Psoas muscle (tissue), 8 donors: Measurements from ENCODE around the gene TBX2. TPM values are rescaled to one million over a fixed set of nuclear protein-coding genes. Genes with fewer than 3 reads are reported as not detected.

Experiments
- ATAC-seq, 4 donors: fragments of 200-7000 bp; cut with Tn5 transposase; one replicate each; pipeline ENCODE4 v1.9.1; 2020; ENCODE audit warnings: moderate library complexity in 3 of 4, mild to moderate bottlenecking in 2 of 4
- DNase-seq, 2 donors: peaks; one replicate each; pipeline ENCODE4 v3.0.0-alpha.2; 2020
- H3K27ac ChIP-seq: fragments of 200-600 bp; one replicate; pipeline ENCODE4 v1.8.0; 2022
- H3K27me3 ChIP-seq, 3 donors: fragments of 200-600 bp in 1 of 3; one replicate each; pipeline versions ENCODE4 v1.6.1 to v1.8.0; 2013 to 2022; ENCODE audit warnings: low read length in 2 of 3, mild to moderate bottlenecking in 2 of 3, moderate library complexity in 1 of 3; ENCODE audit not compliant: insufficient read depth in 3 of 3
- H3K36me3 ChIP-seq, 2 donors: fragments of 200-600 bp in 1 of 2; one replicate each; pipeline versions ENCODE4 v1.6.1 to v1.8.0; 2013 to 2022; ENCODE audit warnings: low read depth in 1 of 2, mild to moderate bottlenecking in 1 of 2, moderate library complexity in 1 of 2; ENCODE audit not compliant: insufficient read depth in 1 of 2
- H3K4me1 ChIP-seq: fragments of 200-600 bp; one replicate; pipeline ENCODE4 v1.8.0; 2022
- H3K4me3 ChIP-seq: fragments of 200-600 bp; one replicate; pipeline ENCODE4 v1.8.0; 2022; ENCODE audit warnings: mild to moderate bottlenecking
- H3K9me3 ChIP-seq: fragments of 200-600 bp; one replicate; pipeline ENCODE4 v1.8.0; 2022
- CTCF ChIP-seq: fragments of 200-600 bp; IDR thresholded peaks from one replicate; pipeline ENCODE4 v1.8.0; 2022; ENCODE audit warnings: antibody characterized with exemption
- WGBS, 3 donors: extraction: QIAGEN DNeasy Blood & Tissue Kit; methylation state at CpG; one replicate each; pipeline versions ENCODE4 v1.1.6 to v1.1.7; 2013; 5-methylcytosine and 5-hydroxymethylcytosine counted together
- intact Hi-C, 2 donors: fragments of 100-400 bp; cut with DNase I; formaldehyde crosslinking; loops; one replicate each; pipeline versions ENCODE4 v1.11.0 to v1.14.2; 2022
- polyA plus RNA-seq, 3 donors: library from polyadenylated mRNA; stranded (reverse); fragments of 200-250 nt; gene quantifications; one replicate each; pipeline ENCODE4 v1.2.3, GENCODE V29; 2013
- total RNA-seq, 4 donors: library from RNA; stranded (reverse); fragmentation: NEBNext Ultra II Directional in 2 of 4; extraction: Animal tissue kit (Norgen Biotek cat#: 25700) in 2 of 4; gene quantifications; one replicate each; pipeline versions ENCODE4 v1.2.1 to v1.2.4, GENCODE V29; 2021 to 2023
- donor health status: healthy with polysubstance abuse.
- donor health status: DM: no; HTN: no; CAD: no; lungs with moderate emphysema.
- donor health status: Bipolar disorder and iron deficiency.
- donor health status: healthy.
- donor health status: DM: yes; HTN: yes; CAD: no.
- donor health status: DM: no; HTN: no; CAD: no.
- donor health status: DM: no; HTN: no; CAD: no.
- donor health status: DM: yes; HTN: yes; CAD: no.

The TBX2 gene
- total and polyA plus RNA-seq, 7 donors = 3.5 to 8.7 (median 6.3) TPM

GRCh38 chr17:61400717-61401388 is 1.2 kb downstream of the TBX2 start:
- DNase-seq = no peak
- peaks cover 33% of the 10 kb centered on the region for H3K4me1 ChIP-seq
- H3K4me3 ChIP-seq = peak overlapping the region; percentile 77
- ATAC-seq = no peak
- intact Hi-C loops = loop anchor here in 1 of 2 donors (5.0 kb wide), 1 partner anchor 399 kb away; no protein-coding TSS in a partner anchor
- H3K9me3 ChIP-seq = no peaks in the 10 kb centered on the region
- no peak for TF ChIP-seq CTCF
- WGBS, 3 donors = 22 to 32% (median 30%) methylated on average over 41 to 45 of the region's 45 CpGs
- peaks cover 2 to 93% (median 65%) of the 10 kb centered on the region in 3 donors for H3K27me3 ChIP-seq
- H3K27ac ChIP-seq = peak overlapping the region; percentile 50
- no peaks in the 10 kb centered on the region for H3K36me3 ChIP-seq

GRCh38 chr17:61401389-61402072 is 1.9 kb downstream of the TBX2 start:
- DNase-seq (no peak), ATAC-seq (no peak)
- H3K4me3 ChIP-seq = peak overlapping the region; percentile 77
- peak overlapping the region; percentile 50 for H3K27ac ChIP-seq
- peaks cover 2 to 92% (median 62%) of the 10 kb centered on the region in 3 donors for H3K27me3 ChIP-seq
- 69 to 72% (median 71%) methylated on average over 22 to 25 of the region's 25 CpGs for WGBS, 3 donors
- H3K4me1 ChIP-seq = peaks cover 33% of the 10 kb centered on the region
- no peaks in the 10 kb centered on the region for H3K36me3 ChIP-seq
- H3K9me3 ChIP-seq = no peaks in the 10 kb centered on the region
- intact Hi-C loops = loop anchor here in 1 of 2 donors (5.0 kb wide), 1 partner anchor 399 kb away; no protein-coding TSS in a partner anchor
- no peak for TF ChIP-seq CTCF

GRCh38 chr17:61402073-61402541 is 2.5 kb downstream of the TBX2 start:
- intact Hi-C loops = loop anchor here in 1 of 2 donors (5.0 kb wide), 1 partner anchor 400 kb away; no protein-coding TSS in a partner anchor
- ATAC-seq = no peak
- Histone ChIP-seq H3K36me3 (no peaks in the 10 kb centered on the region), H3K27me3 (peaks cover 2 to 86% (median 59%) of the 10 kb centered on the region in 3 donors), H3K4me1 (peaks cover 29% of the 10 kb centered on the region), H3K4me3 (peak overlapping the region; percentile 77), H3K27ac (peak overlapping the region; percentile 27), H3K9me3 (no peaks in the 10 kb centered on the region)
- WGBS, 3 donors = 66 to 79% (median 77%) methylated on average over 11 of the region's 11 CpGs
- DNase-seq = no peak
- TF ChIP-seq CTCF = no peak

- intact Hi-C loops = loop anchor here in 1 of 2 donors (5.0 kb wide), 1 partner anchor 401 kb away; no protein-coding TSS in a partner anchor
- 28 to 32% (median 32%) methylated on average over 54 to 55 of the region's 55 CpGs for WGBS, 3 donors
- H3K4me3 ChIP-seq = peak overlapping the region; percentile 77
- ATAC-seq (no peak), DNase-seq (peak in 1 of 2 donors; percentile 54)
- TF ChIP-seq CTCF = no peak
- H3K27me3 ChIP-seq = peaks cover 0 to 75% (median 52%) of the 10 kb centered on the region in 3 donors
- H3K4me1 ChIP-seq = peaks cover 31% of the 10 kb centered on the region
- no peaks in the 10 kb centered on the region for H3K9me3 ChIP-seq
- H3K27ac ChIP-seq = peak overlapping the region; percentile 41
- H3K36me3 ChIP-seq = no peaks in the 10 kb centered on the region
These were observed 3.5 kb downstream of the TBX2 start for GRCh38 chr17:61402978-61403800.
